Measurements from ENCODE around the gene ZGPAT. TPM values are rescaled to one million over a fixed set of nuclear protein-coding genes. Genes with fewer than 3 reads are reported as not detected.
A peak's percentile ranks its signal among the peaks of the same experiment; 100 is the strongest.

Gene ZGPAT
- total RNA-seq, 6 donors from 2014 or later = 24.8 to 70.2 (median 36.8) TPM

GRCh38 chr20:63746751-63747315 lies 39.0 kb downstream of the ZGPAT start:
- H3K27ac ChIP-seq = no peak overlapping the region
- TF ChIP-seq POLR2A (IDR thresholded peaks at IDR 0.05) (no peak), EP300 (IDR thresholded peaks at IDR 0.05) (no peak), POLR2AphosphoS5 (IDR thresholded peaks at IDR 0.05) (no peak)
- H3K36me3 ChIP-seq = peaks cover 7 to 56% (median 30%) of the 10 kb centered on the region in 4 donors
- DNase-seq (peak in 1 of 2 donors; percentile 85), ATAC-seq (ENCODE audit: low FRiP score in 2 of 2) (no peak)
- WGBS, 2 donors = 92 to 95% methylated on average over 26 to 45 of the region's 47 CpGs
- no peak overlapping the region for H3K4me3 ChIP-seq
- H3K9me3 ChIP-seq = no peaks in the 10 kb centered on the region
- no peaks in the 10 kb centered on the region for H3K27me3 ChIP-seq
- peaks cover 2 to 4% (median 3%) of the 10 kb centered on the region in 4 donors for H3K4me1 ChIP-seq

- ATAC-seq (ENCODE audit: low FRiP score in 2 of 2) = peak in 1 of 2 donors; percentile 13
Measured at GRCh38 chr20:63747622-63748069, 39.8 kb downstream of the ZGPAT start.

DNA sequence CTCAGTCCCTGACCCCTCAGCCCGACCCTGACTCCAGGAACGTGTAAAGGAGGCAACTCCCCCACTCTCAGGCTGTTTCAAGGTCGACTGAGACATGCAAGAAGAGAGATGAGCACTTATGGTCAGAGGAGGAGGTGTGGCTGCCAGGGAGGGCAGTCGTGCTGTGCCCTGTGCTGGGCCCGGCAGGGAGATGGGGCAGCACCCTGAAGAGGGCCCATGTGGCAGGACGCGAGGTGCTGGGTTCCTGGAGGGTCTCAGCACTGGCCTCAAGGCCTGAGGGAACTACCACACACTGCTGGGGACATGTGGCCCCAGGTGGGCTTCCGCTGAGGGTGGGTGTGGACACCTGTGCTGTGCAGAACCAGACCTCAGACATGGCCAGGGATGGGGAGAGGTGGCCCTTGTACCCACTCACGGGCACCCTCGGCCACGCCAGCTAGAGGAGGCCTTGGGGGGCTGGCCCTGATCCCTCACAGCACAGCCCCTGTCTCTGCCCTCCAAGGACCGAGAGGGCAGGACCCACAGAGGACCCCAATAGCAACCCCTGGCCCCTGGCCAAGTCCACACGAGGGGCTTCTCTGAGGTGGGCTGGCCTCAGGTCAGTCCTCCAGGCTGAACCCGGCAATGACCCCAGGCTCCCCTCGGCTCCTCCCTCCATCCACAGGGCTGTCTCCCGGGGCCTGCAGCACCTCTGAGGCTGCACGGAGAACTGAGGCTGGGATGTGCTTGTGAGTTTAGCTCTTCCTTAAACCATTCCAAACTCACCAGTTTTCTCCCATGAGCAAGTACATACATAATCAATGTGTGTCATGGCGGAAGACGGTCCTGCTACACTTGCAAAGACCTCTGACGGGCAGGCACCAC lies 40.5 kb downstream of the ZGPAT start:
- Histone ChIP-seq H3K4me3 (no peak overlapping the region), H3K4me1 (no peaks in the 10 kb centered on the region), H3K9me3 (no peaks in the 10 kb centered on the region), H3K27me3 (no peaks in the 10 kb centered on the region), H3K27ac (no peak overlapping the region), H3K36me3 (peaks cover 2 to 52% (median 20%) of the 10 kb centered on the region in 4 donors)
- ATAC-seq (ENCODE audit: low FRiP score in 2 of 2) = no peak
- no peak for DNase-seq
- TF ChIP-seq POLR2AphosphoS5 (IDR thresholded peaks at IDR 0.05) (no peak), EP300 (IDR thresholded peaks at IDR 0.05) (no peak), CTCF (IDR thresholded peaks at IDR 0.05) (no peak), POLR2A (IDR thresholded peaks at IDR 0.05) (no peak)
- WGBS, 2 donors = 87 to 90% methylated on average over 9 to 15 of the region's 20 CpGs

More at GRCh38 chr20:63747622-63748069, 39.8 kb downstream of the ZGPAT start:
- no peaks in the 10 kb centered on the region for H3K4me1 ChIP-seq
- peaks cover 7 to 56% (median 26%) of the 10 kb centered on the region in 4 donors for H3K36me3 ChIP-seq
- WGBS, 2 donors = 78 to 93% methylated on average over 6 to 8 of the region's 13 CpGs
- no peak overlapping the region for H3K27ac ChIP-seq
- no peaks in the 10 kb centered on the region for H3K27me3 ChIP-seq
- TF ChIP-seq EP300 (IDR thresholded peaks at IDR 0.05) (no peak), POLR2AphosphoS5 (IDR thresholded peaks at IDR 0.05) (no peak), CTCF (IDR thresholded peaks at IDR 0.05) (no peak), POLR2A (IDR thresholded peaks at IDR 0.05) (no peak)
- DNase-seq = no peak
- no peak overlapping the region for H3K4me3 ChIP-seq
- H3K9me3 ChIP-seq = no peaks in the 10 kb centered on the region

- ATAC-seq (ENCODE audit: low FRiP score in 2 of 2) (no peak), DNase-seq (no peak)
- 92 to 95% methylated on average over 9 to 11 of the region's 11 CpGs for WGBS, 2 donors
- TF ChIP-seq CTCF (IDR thresholded peaks at IDR 0.05) = no peak
- no peak for TF ChIP-seq POLR2A (IDR thresholded peaks at IDR 0.05)
- TF ChIP-seq POLR2AphosphoS5 (IDR thresholded peaks at IDR 0.05) = no peak
- no peak for TF ChIP-seq EP300 (IDR thresholded peaks at IDR 0.05)
- no peaks in the 10 kb centered on the region for H3K4me1 ChIP-seq
- H3K36me3 ChIP-seq = peaks cover 0 to 46% (median 15%) of the 10 kb centered on the region in 4 donors
- no peaks in the 10 kb centered on the region for H3K27me3 ChIP-seq
- no peak overlapping the region for H3K4me3 ChIP-seq
- no peaks in the 10 kb centered on the region for H3K9me3 ChIP-seq
- no peak overlapping the region for H3K27ac ChIP-seq
Measured at GRCh38 chr20:63748934-63749270, 41.1 kb downstream of the ZGPAT start.

Data from upper lobe of left lung (tissue), 6 donors.